Measurements from ENCODE around the gene BRME1.
A peak's percentile ranks its signal among the peaks of the same experiment; 100 is the strongest.

The BRME1 gene

DNA sequence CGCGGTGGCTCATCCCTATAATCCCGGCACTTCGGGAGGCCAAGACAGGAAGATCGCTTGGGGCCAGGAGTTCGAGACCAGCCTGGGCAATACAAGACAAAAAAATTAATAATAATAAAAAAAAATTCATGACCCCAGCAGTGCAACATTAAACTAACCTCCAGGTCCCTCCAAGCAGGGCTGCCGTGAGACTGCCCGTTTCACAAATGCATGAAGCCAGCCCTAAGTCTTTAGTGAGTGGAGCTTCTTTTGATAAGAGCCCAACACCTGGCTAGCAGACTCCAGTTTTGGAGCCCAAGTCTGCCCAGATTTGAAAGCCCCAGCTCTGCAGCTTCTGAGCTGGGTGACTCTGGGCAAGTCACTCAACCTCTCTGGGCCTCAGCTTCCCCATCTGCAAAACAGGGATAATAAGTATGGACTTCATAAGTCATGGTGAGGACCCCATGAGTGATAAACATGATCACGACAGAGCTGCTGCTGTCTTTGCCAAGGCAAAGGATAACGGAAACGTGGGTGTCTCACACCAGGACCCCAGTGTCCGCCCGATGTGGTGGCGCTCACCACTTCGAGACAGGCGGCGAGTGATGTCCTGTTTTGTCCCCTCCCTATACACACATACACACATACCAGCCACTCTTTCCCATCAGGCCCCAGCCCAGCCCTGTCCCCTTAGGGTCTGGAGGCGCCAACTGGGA is 67.3 kb downstream of the BRME1 start:
- TF ChIP-seq TCF12 (IDR thresholded peaks at IDR 0.05; ENCODE audit: low read depth) (no peak), NFIC (IDR thresholded peaks at IDR 0.05) (no peak), TAF1 (IDR thresholded peaks at IDR 0.05; ENCODE audit: low read depth) (no peak), RAD21 (IDR thresholded peaks at IDR 0.05; ENCODE audit: low read depth) (no peak), FOXM1 (IDR thresholded peaks at IDR 0.05; ENCODE audit: borderline replicate concordance, low read depth) (no peak), EGR1 (IDR thresholded peaks at IDR 0.05) (no peak), TEAD4 (IDR thresholded peaks at IDR 0.05) (no peak)
- TF ChIP-seq, protein P1, sequence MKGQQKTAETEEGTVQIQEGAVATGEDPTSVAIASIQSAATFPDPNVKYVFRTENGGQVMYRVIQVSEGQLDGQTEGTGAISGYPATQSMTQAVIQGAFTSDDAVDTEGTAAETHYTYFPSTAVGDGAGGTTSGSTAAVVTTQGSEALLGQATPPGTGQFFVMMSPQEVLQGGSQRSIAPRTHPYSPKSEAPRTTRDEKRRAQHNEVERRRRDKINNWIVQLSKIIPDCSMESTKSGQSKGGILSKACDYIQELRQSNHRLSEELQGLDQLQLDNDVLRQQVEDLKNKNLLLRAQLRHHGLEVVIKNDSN (IDR thresholded peaks at IDR 0.05): no peak

- TF ChIP-seq, protein P2, sequence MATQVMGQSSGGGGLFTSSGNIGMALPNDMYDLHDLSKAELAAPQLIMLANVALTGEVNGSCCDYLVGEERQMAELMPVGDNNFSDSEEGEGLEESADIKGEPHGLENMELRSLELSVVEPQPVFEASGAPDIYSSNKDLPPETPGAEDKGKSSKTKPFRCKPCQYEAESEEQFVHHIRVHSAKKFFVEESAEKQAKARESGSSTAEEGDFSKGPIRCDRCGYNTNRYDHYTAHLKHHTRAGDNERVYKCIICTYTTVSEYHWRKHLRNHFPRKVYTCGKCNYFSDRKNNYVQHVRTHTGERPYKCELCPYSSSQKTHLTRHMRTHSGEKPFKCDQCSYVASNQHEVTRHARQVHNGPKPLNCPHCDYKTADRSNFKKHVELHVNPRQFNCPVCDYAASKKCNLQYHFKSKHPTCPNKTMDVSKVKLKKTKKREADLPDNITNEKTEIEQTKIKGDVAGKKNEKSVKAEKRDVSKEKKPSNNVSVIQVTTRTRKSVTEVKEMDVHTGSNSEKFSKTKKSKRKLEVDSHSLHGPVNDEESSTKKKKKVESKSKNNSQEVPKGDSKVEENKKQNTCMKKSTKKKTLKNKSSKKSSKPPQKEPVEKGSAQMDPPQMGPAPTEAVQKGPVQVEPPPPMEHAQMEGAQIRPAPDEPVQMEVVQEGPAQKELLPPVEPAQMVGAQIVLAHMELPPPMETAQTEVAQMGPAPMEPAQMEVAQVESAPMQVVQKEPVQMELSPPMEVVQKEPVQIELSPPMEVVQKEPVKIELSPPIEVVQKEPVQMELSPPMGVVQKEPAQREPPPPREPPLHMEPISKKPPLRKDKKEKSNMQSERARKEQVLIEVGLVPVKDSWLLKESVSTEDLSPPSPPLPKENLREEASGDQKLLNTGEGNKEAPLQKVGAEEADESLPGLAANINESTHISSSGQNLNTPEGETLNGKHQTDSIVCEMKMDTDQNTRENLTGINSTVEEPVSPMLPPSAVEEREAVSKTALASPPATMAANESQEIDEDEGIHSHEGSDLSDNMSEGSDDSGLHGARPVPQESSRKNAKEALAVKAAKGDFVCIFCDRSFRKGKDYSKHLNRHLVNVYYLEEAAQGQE (IDR thresholded peaks at IDR 0.05; ENCODE audit: low read depth): no peak
- TF ChIP-seq CREB1 (IDR thresholded peaks at IDR 0.05; ENCODE audit: low read depth): no peak
- no peak for TF ChIP-seq MAX (IDR thresholded peaks at IDR 0.05)
- no peak for TF ChIP-seq ZBTB7A (IDR thresholded peaks at IDR 0.05; ENCODE audit: low read depth)
- TF ChIP-seq TEAD4 (IDR thresholded peaks at IDR 0.05): no peak
- TF ChIP-seq CEBPB (IDR thresholded peaks at IDR 0.05): no peak
- no peak for TF ChIP-seq RAD21 (IDR thresholded peaks at IDR 0.05; ENCODE audit: low read depth)
- no peak for TF ChIP-seq NFIC (IDR thresholded peaks at IDR 0.05)
- TF ChIP-seq, protein P1 (IDR thresholded peaks at IDR 0.05): no peak
- no peak for TF ChIP-seq EP300 (IDR thresholded peaks at IDR 0.05; ENCODE audit: borderline replicate concordance)
Measured at GRCh38 chr19:13835791-13836723, 69.9 kb downstream of the BRME1 start.

GRCh38 chr19:13834244-13835069 is 71.5 kb downstream of the BRME1 start:
- no peak for TF ChIP-seq EP300 (IDR thresholded peaks at IDR 0.05; ENCODE audit: borderline replicate concordance)
- TF ChIP-seq NFIC (IDR thresholded peaks at IDR 0.05): no peak
- TF ChIP-seq ZBTB7A (IDR thresholded peaks at IDR 0.05; ENCODE audit: low read depth): no peak
- TF ChIP-seq MAX (IDR thresholded peaks at IDR 0.05): no peak
- TF ChIP-seq, protein P2 (IDR thresholded peaks at IDR 0.05; ENCODE audit: low read depth): no peak
- TF ChIP-seq CREB1 (IDR thresholded peaks at IDR 0.05; ENCODE audit: low read depth): no peak
- TF ChIP-seq TEAD4 (IDR thresholded peaks at IDR 0.05): no peak
- TF ChIP-seq, protein P1 (IDR thresholded peaks at IDR 0.05): no peak
- no peak for TF ChIP-seq RAD21 (IDR thresholded peaks at IDR 0.05; ENCODE audit: low read depth)
- TF ChIP-seq EGR1 (IDR thresholded peaks at IDR 0.05): no peak
- TF ChIP-seq YY1 (IDR thresholded peaks at IDR 0.05; ENCODE audit: low read depth): no peak
- no peak for TF ChIP-seq TAF1 (IDR thresholded peaks at IDR 0.05; ENCODE audit: low read depth)

GRCh38 chr19:13833330-13834243 is 72.3 kb downstream of the BRME1 start:
- TF ChIP-seq MAX (IDR thresholded peaks at IDR 0.05) (peak; percentile 16; the same call in 1 of the 2 replicates), TEAD4 (IDR thresholded peaks at IDR 0.05) (peak; percentile 61), FOXM1 (IDR thresholded peaks at IDR 0.05; ENCODE audit: borderline replicate concordance, low read depth) (no peak), TAF1 (IDR thresholded peaks at IDR 0.05; ENCODE audit: low read depth) (no peak), ZBTB7A (IDR thresholded peaks at IDR 0.05; ENCODE audit: low read depth) (no peak), EP300 (IDR thresholded peaks at IDR 0.05; ENCODE audit: borderline replicate concordance) (peak; percentile 27; the same call in 1 of the 2 replicates), NFIC (IDR thresholded peaks at IDR 0.05) (peak; percentile 62), TCF12 (IDR thresholded peaks at IDR 0.05; ENCODE audit: low read depth) (0 out of 2 replicates have a peak, but pooled peaks have one; percentile 11), YY1 (IDR thresholded peaks at IDR 0.05; ENCODE audit: low read depth) (no peak), EGR1 (IDR thresholded peaks at IDR 0.05) (0 out of 2 replicates have a peak, but pooled peaks have one; percentile 44), RAD21 (IDR thresholded peaks at IDR 0.05; ENCODE audit: low read depth) (peak; percentile 41; the same call in 1 of the 2 replicates)
- TF ChIP-seq, protein P1 (IDR thresholded peaks at IDR 0.05): no peak
- TF ChIP-seq, protein P2 (IDR thresholded peaks at IDR 0.05; ENCODE audit: low read depth): no peak

Measured in Ishikawa (cell line).